Measurements from ENCODE around the gene GPR149.
"Not testable (repeated sequence)": the region's sequence is repeated elsewhere in the genome, so short reads cannot be mapped to it uniquely, and the experiment has no call there.

Gene GPR149, protein sequence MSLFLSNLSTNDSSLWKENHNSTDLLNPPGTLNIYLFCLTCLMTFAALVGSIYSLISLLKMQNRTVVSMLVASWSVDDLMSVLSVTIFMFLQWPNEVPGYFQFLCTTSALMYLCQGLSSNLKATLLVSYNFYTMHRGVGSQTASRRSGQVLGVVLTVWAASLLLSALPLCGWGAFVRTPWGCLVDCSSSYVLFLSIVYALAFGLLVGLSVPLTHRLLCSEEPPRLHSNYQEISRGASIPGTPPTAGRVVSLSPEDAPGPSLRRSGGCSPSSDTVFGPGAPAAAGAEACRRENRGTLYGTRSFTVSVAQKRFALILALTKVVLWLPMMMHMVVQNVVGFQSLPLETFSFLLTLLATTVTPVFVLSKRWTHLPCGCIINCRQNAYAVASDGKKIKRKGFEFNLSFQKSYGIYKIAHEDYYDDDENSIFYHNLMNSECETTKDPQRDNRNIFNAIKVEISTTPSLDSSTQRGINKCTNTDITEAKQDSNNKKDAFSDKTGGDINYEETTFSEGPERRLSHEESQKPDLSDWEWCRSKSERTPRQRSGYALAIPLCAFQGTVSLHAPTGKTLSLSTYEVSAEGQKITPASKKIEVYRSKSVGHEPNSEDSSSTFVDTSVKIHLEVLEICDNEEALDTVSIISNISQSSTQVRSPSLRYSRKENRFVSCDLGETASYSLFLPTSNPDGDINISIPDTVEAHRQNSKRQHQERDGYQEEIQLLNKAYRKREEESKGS

DNA sequence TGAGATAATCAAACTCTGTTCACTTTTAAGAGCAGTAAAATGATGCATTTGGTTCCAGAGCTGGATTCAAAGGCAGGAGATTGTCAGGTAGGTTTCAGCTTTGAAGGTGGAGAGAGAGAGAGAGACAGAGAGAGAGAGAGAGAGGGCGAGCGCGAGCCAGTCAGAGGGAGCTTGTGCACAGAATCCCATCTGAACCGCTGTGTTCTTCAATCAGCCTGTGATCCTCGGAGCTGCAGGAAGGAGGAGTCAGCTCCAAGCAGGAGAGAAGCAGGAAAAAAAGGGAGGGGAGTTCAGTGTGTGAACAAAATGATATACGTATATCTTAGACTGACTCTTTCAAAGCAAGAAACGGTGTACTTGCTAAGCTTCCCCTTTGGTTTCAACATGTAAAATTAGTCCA is at the start of gene GPR149:
Gene GPR149, minus strand, starts transcription at position 177 of the 400 bp plus-strand sequence. CDS start 575 bp downstream, outside the sequence.
- DNase-seq (ENCODE audit: low read depth), result no peak

DNA sequence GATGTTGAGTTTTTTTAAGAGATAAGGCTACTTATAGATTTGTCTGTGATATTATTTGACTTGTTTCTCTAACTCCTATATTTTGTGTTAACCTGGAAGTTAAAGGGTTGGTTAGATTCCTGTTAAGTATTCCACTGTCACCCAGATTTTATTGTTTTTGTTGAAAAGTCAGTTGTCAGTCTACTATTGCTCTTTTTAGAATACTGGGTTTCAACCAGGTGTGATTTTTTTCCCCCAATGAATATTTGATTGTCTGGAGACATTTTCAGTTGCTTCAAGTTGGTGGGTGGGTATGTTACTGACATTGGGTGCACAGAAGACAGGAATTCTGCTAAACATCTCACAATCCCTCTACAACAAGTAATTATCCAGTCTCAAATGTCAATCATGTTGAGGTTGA is 43.8 kb upstream of the GPR149 start:
- DNase-seq (ENCODE audit: low read depth), result no peak

DNA sequence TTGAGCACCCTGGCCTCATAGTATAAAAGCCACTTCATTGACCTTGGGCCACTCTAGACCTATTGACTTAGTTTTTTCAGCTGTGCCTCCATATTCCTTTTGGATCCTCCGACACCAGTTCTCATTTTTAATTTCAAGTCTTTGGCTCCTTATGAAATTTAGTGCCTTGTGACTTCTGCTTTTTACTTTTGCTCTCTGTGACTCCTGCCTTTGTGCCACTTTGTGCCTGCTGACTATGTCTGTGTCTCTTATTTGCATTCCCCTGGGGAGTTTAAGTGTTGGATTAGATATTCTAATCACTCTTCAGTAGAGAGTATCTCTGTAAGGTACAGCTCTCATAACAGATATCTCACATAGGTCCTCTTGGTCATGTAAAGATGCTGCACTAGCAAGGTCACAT is 39.6 kb upstream of the GPR149 start:
- no peak for DNase-seq (ENCODE audit: low read depth)

DNA sequence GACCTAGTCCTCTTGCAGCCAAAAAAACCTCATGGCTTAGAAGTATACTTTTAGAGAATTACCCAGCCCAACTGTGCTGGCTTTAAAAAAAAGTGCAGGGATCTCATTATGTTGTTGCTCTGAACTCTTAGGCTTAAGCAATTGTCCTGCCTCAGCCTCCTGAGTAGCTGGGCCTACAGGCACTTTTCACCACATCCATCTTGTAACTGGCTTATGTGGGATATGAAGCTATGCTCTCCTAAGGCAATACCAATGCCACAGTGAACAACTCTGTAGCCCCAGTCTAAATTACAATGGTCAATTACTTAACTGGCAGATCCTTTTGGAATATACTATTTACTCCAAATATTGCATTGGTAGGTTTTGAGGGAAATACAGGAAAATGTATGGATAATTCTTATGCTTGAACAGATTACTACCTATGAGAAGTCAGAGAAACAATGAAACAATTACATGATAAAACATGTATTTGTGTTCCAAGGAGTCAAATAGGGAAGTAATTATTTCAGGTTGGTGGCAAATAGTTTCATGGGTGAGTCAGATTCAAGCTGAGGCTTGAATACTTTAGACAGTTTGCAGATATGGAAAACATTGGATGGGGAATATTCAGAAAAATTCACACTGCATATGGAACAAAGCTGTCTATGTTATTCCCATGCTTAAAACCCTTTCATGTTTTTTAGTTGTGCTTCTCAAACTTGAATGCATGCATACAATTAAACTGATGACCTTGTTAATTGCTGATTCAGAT is 34.6 kb upstream of the GPR149 start:
- DNase-seq (ENCODE audit: low read depth), result no peak

DNA sequence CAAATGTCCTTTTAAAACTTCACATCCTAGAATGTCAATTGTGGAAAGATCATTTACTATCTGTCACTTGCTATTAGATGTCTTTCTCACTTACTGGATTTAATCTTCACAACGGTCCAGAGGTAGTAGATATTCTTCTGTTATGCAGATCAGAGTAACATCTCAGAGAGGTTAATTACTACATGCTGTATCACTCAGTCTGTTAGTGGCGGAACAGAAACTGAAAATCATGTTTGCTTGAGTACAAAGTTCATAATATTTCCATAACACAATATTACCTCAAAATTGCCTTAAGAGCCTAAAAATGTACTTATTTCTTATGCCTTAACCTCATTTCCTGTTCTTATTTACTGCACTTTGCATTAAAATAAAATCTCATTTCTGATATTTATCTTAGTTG is 28.6 kb upstream of the GPR149 start:
- DNase-seq (ENCODE audit: low read depth), result no peak

DNA sequence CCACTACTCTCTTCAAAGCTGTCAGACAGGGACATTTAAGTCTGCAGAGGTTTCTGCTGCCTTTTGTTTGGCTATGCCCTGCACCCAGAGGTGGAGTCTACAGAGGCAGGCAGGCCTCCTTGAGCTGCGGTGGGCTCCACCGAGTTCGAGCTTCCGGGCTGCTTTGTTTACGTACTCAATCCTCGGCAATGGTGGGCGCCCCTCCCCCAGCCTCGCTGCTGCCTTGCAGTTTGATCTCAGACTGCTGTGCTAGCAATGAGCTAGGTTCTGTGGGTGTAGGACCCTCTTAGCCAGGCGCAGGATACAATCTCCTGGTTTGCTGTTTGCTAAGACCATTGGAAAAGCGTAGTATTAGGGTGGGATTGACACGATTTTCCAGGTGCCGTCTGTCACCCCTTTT is 9.1 kb upstream of the GPR149 start:
- DNase-seq (ENCODE audit: low read depth), result not testable (repeated sequence)

DNA sequence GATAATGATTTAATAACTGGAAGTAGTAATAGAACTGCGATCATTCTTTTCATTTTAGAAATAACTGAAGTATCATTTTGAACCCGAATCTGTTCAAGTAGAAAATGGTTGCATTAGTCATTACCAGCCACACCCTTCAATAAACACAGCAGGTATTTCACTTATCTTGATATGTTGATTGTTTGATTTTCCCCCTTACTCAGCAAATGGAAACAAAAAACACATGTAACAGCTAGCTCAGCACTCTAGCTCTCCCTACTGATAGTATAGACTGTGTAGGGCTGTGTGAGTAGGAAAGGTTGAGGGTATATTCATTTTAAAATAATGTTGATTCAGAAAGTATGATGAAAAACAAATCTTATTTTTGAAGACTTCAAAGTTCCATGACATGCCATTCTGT is 1.1 kb upstream of the GPR149 start:
- DNase-seq (ENCODE audit: low read depth), result no peak

DNA sequence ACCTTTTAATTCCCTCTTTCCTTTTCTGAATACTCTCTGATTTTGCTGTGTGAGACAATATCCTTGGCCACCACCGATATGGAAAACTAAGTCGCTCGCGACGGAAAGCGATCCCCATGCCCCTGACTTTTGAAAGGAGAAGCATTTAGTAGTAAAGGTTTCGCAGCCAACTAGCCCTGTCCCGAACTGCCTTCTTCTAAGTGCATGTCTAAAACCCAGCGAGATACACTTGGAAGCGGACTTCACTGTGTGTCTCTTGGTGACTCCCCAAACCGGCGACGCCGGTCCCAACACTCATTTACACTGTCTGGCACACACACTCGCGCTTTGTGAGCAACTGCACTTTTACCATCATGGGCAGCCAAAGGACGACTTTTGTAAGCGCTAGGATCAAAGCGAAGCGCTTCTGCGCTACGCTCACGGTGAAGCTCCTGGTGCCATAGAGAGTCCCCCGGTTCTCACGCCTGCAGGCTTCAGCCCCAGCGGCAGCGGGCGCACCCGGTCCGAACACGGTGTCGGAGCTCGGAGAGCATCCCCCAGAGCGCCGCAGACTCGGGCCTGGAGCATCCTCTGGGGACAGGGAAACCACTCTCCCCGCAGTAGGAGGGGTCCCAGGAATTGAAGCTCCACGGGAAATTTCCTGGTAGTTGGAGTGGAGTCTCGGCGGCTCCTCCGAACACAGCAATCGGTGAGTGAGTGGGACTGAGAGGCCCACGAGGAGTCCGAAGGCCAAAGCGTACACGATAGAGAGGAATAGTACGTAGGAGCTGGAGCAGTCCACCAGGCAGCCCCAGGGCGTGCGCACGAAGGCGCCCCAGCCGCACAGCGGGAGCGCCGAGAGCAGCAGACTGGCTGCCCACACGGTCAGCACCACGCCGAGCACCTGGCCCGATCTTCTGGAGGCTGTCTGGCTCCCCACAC is 1.4 kb downstream of the GPR149 start:
- no peak for DNase-seq (ENCODE audit: low read depth)

DNA sequence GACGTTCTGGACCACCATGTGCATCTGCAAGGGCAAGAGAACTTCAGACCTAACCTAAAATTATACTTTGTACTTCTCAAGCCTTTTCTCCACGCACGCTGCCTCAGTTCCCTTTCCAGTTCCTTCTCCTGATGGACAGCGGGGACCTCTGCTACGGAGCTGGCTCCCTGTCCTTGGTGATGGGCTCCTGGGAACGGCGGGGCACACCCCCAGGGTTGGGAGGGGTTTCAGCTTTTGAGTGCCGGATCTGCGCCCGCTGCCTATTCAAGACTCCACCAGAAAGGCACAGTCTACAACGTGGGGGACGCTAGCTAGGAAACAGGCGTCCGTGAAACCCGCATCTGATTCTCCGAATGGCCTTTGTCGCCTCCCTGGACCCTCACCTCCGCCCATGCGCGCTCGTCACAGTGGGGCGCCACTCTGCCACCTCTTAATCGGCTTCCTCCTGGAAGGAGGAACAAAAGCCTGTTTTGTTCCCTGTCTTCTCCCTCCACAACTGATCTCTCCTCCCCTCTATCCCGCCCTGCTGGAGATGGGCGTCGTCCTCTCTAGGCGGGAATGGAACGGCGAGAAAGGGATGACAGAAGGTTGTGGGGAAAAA is 2.2 kb downstream of the GPR149 start:
- no peak for DNase-seq (ENCODE audit: low read depth)

DNA sequence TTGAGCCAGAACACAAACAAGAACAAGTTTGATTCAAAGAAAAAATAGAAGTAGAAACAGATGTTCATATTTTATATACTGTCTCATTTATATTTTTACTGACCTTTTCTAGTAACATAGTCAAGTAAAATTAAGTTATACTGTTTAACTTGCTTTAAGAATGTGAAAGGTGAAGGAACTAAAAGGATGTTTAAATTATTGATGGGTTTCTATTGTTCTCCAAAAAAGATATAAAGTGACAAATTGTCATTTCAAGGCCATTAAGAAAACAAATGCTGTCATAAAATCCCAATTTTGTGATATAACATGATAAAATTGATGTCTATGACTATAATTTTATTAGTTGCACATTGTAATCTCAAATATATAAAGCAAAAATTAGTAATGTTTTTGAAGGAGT is 7.3 kb downstream of the GPR149 start:
- DNase-seq (ENCODE audit: low read depth), result no peak

DNA sequence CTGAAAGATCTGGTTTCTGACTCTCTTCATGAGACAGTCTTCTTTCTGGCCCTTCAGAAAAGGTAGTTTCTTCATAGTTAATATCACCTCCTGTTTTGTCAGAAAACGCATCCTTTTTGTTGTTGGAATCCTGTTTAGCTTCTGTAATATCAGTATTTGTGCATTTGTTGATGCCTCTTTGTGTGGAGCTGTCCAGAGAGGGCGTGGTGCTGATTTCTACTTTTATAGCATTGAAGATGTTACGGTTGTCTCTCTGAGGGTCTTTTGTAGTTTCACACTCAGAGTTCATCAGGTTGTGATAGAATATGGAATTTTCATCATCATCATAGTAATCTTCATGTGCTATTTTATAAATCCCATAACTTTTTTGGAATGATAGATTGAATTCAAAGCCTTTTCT is 8.9 kb downstream of the GPR149 start:
- no peak for DNase-seq (ENCODE audit: low read depth)

DNA sequence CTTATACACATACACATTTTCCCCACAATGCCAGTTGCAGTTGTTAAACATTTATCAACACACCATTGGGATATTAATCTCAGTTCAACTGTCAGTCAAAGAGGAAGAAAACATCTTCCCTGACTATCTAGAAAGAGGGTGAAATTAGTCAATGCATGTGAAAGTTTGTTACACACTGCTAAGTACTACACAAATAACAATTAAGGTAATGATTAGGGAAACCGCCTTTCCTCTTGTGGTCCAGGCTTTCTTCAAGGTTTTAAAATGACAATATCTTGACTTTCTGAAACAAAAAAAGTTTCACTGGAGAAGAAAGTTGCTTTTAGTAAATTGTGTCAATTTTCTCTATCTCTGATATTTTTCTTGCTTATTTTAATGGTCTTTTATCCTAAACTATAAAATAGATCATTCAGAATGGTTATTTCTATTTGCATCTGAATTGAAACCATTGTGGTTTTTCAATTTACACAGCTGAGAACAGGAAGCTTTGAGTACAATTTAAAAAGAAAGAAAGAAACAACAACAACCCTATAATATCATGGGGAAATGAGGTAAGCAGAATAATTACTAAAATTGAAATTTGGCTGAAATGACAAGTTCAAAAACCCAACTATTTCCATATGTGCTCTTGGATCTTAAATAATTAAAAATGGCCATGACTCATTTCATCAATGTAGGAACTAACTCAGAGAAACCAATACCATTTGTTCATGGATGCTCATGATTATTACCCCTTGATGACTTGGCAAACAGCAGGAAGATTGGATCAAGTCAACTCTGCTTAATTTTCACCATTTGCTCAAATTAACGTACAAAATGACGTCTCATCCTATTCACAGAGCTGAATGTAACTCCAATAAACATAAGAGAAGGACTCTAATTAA is 31.7 kb downstream of the GPR149 start:
- no peak for DNase-seq (ENCODE audit: low read depth)

DNA sequence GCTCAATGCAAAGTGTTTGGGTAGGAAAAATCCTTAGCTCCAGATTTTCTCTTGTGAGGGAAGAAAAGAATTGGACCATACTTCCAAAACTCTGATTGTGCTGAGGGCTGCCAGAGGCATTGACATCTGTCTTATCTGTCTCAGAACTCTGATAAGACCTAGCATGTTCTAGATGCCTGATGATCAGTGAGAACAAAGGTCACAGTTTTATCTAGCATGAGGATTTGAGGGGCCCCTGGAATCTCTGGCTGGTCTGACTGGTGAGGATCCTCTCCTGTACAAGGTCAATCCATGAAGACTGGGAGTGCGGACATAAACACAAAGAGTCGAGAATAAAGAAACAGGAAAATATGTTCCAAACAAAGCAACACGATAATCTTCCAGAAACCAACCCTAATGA is 40.1 kb downstream of the GPR149 start:
- DNase-seq (ENCODE audit: low read depth), result no peak

DNA sequence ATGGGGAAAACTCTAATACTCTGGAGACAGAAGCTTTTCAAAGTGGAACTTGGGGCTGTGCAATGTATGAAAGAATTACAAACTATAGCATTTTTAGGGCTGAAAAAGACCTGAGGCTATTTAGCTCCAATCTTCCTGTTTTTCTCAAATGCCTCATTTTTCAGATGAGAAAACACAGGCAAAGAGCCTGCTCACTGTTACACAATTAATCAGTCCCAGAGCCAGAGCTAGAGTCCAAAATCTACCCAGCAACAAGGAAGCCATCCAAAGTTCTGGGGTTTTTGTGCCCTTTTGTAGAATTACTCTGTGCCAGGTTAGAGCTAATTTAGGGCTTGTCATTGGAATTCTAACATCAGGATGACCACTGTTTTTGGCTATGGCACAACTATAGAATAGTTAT is 45.5 kb downstream of the GPR149 start:
- DNase-seq (ENCODE audit: low read depth), result no peak

DNA sequence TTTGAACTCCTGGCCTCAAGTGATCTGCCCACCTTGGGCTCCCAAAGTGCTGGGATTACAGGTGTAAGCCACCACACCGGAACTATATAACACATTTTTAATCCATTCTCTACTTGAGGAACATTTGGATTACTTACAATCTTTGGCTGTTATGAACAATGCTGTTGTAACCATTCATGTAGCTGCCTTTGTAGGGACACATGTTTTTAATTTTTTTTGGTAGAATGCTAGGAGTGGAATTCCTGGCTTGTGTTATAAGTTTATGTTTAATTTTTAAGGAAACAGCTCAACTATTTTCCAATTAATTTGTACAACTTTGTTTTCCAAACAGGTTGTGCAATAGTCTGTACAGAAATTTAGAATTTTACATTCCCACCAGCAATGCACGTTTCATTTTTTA is 51.7 kb downstream of the GPR149 start:
- DNase-seq (ENCODE audit: low read depth), result no peak

DNA sequence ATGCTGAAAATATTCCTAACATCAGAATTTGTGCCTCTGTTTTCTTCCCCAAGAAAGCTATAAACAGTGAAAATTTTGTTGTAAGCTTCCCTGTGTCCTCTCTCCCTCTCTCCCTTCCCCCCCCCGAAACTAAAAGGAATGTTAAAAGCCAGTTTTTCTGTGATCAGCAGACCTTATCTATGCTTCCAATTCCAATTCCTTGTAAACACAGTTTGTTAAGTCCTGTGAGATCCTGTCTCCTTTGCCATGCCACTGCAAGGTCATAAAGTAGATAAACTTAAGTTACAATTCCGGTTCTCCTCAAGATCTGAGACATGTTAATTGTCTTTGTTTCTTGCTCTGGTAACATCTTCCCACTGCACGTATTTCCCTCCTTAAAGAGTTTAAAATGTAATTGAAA is 62.8 kb downstream of the GPR149 start:
- DNase-seq (ENCODE audit: low read depth), result no peak

DNA sequence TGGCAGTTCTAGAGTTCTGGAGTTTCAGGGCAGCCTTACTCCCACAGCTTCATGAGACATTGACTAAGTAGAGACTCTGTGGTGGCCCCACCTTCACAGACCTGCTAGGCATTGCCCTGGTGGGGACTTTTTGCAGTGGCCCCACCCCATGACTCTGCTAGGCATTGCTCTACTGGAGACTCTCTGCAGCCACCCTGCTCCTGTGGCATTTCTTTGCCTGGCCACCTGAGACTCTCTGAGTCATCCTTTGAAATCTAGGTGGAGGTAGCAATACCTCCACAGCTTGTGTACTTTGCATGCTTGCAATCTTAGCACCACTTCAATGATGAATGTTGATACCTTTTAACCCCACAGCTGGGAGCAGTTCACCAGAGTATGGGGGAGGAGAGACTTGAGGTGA is 65.1 kb downstream of the GPR149 start:
- DNase-seq (ENCODE audit: low read depth), result no peak

DNA sequence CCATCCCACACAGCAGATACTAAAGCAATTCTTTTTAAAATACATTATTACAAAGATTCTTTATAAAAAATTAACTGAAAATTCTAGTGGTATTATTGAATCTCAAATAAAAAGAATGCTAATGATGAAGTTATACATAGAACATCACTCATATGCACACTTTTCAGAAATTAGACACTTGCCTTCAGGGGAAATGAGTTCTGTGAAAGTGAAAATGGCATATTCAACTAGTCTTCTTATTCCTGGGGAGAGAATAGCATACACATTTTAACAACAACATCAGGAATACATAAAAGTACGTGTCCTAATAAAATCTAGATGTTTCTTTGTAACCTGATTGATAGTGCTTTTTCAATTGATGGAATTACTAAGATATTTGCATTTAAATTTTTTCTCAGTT is 68.9 kb downstream of the GPR149 start:
- DNase-seq (ENCODE audit: low read depth), result no peak

DNA sequence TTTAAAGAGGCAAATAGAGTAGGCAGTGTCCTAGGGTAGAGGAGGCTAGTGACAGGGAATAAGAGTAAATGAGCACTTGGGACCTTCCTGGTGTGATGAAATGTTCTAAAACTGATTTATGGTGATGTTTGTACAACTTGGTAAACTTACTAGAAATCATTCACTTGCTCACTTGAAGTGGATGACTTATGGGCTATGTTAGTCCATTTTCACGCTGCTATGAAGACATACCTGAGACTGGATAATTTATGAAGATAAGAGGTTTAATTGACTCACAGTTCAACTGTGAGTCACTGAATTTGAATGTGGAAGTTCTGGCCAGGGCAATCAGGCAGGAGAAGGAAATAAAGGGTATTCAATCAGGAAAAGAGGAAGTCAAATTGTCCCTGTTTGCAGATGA is 74.0 kb downstream of the GPR149 start:
- no peak for DNase-seq (ENCODE audit: low read depth)

DNA sequence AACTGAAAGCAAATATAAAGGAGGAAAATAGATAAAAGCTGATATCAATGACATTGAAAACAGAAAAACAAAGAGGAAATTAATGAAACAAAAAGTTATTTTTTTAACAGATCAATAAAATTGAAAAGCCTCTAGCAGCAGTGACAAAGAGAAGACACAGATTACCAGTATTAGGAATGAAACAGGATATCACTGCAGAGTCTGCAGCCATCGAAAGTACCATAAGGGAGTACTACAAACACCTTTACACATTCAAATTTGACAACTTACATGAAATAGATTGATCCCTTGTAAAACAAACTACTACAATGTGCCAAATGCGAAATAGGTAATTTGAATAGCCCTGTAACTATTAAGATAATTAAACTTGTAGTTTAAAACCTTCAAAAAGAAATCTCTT is 80.8 kb downstream of the GPR149 start:
- DNase-seq (ENCODE audit: low read depth), result no peak
